Esophagus (tissue), 2 donors: Measurements from ENCODE around the gene TMPRSS12. TPM values are rescaled to one million over a fixed set of nuclear protein-coding genes. Genes with fewer than 3 reads are reported as not detected.

Experiments used
- polyA plus RNA-seq, 2 donors: library from polyadenylated mRNA; stranded (reverse); fragments of 200-250 nt; gene quantifications; one replicate each; pipeline ENCODE4 v1.2.3, GENCODE V29; 2013
- donor health status: healthy with polysubstance abuse.
- donor health status: Bipolar disorder and iron deficiency.

TMPRSS12 gene
- polyA plus RNA-seq, 2 donors, result 0.04 TPM; not detected in 1

Other genes with a start within 250 kb of the TMPRSS12 start
- 1 to 10 TPM; 4.2 to 9.7 TPM for gene ATF1, start 78.8 kb upstream of the TMPRSS12 start, polyA plus RNA-seq
- gene HIGD1C, start 109.6 kb downstream of the TMPRSS12 start, polyA plus RNA-seq, result not detected
- 10 to 100 TPM; 18.0 to 19.5 TPM for gene SLC11A2, start 183.5 kb downstream of the TMPRSS12 start, polyA plus RNA-seq
- 10 to 100 TPM; 30.9 to 36.8 TPM for gene LETMD1, start 205.4 kb downstream of the TMPRSS12 start, polyA plus RNA-seq
- 1 to 10 TPM; 4.8 to 7.3 TPM for gene CSRNP2, start 240.7 kb downstream of the TMPRSS12 start, polyA plus RNA-seq